IMR-90 (cell line): ENCODE results near the gene SLC39A5. TPM values are rescaled to one million over a fixed set of nuclear protein-coding genes. Genes with fewer than 3 reads are reported as not detected.

Experiments
- ATAC-seq: fragments of 200-7000 bp; cut with Tn5 transposase; 2 replicates; pipeline ENCODE4 v1.9.1; 2020; ENCODE audit warnings: low read depth, mild to moderate bottlenecking, moderate library complexity
- BruUV-seq: library from RNA; stranded (reverse); fragments of 400-500 nt; replicated peaks from 2 replicates; lab custom pipeline; 2021; lab: Mats Ljungman, UMichigan
- CTCF ChIA-PET: fragments of 300-600 bp; formaldehyde crosslinking; extraction: SDS; loops from one replicate; lab custom pipeline; 2021; ENCODE audit warnings: antibody characterized with exemption; lab: Yijun Ruan, JAX
- POLR2A ChIA-PET: fragments of 300-600 bp; sonication (Branson Sonifier 250); formaldehyde crosslinking; loops from one replicate; lab custom pipeline; 2022; ENCODE audit warnings: antibody characterized with exemption; ENCODE audit not compliant: unreplicated experiment; lab: Charles Lee
- DNase-seq: peaks from one replicate; pipeline ENCODE4 v3.0.0; 2013
- H2AFZ ChIP-seq: replicated peaks from 2 replicates; pipeline ENCODE3; 2013; ENCODE audit warnings: low read length, mild to moderate bottlenecking; ENCODE audit not compliant: poor library complexity
- H2AK5ac ChIP-seq: 2 replicates; pipeline ENCODE4 v1.6.1; 2013; ENCODE audit warnings: low read depth, low read length, inconsistent platforms
- H2AK9ac ChIP-seq: replicated peaks from 2 replicates; pipeline ENCODE3; 2013; ENCODE audit warnings: mild to moderate bottlenecking, low read depth, low read length, moderate library complexity; ENCODE audit not compliant: poor library complexity
- H2BK120ac ChIP-seq: 2 replicates; pipeline ENCODE4 v1.6.1; 2013; ENCODE audit warnings: low read depth, low read length, inconsistent platforms
- H2BK15ac ChIP-seq: 3 replicates; pipeline ENCODE4 v1.6.1; 2013; ENCODE audit warnings: low read depth, low read length, inconsistent platforms
- H2BK20ac ChIP-seq: 2 replicates; pipeline ENCODE4 v1.6.1; 2013; ENCODE audit warnings: low read depth, mild to moderate bottlenecking, inconsistent platforms, low read length, moderate library complexity
- H2BK5ac ChIP-seq: 2 replicates; pipeline ENCODE4 v1.6.1; 2013; ENCODE audit warnings: mild to moderate bottlenecking, low read depth, low read length, inconsistent platforms; ENCODE audit not compliant: poor library complexity, severe bottlenecking
- H3K14ac ChIP-seq: replicated peaks from 2 replicates; pipeline ENCODE4 v1.6.1; 2013; ENCODE audit warnings: low read depth, low read length, inconsistent platforms
- H3K18ac ChIP-seq: 2 replicates; pipeline ENCODE4 v1.6.1; 2013; ENCODE audit warnings: low read depth, low read length, control low read depth
- H3K23ac ChIP-seq: 2 replicates; pipeline ENCODE4 v1.6.1; 2013; ENCODE audit warnings: low read depth, low read length, inconsistent platforms
- H3K27ac ChIP-seq: 2 replicates; pipeline ENCODE4 v1.5.1; 2013; ENCODE audit warnings: mild to moderate bottlenecking, control low read depth, low read length; ENCODE audit not compliant: insufficient read depth
- H3K27me3 ChIP-seq: 2 replicates; pipeline ENCODE4 v1.6.1; 2013; ENCODE audit warnings: low read length; ENCODE audit not compliant: control insufficient read depth, insufficient read depth
- H3K36me3 ChIP-seq: 2 replicates; pipeline ENCODE4 v1.6.1; 2013; ENCODE audit warnings: low read length, mixed read lengths; ENCODE audit not compliant: control insufficient read depth, insufficient read depth
- H3K4ac ChIP-seq: 2 replicates; pipeline ENCODE4 v1.6.1; 2013; ENCODE audit warnings: low read depth, low read length, inconsistent platforms
- H3K4me1 ChIP-seq: 2 replicates; pipeline ENCODE4 v1.6.1; 2013; ENCODE audit warnings: low read length, mixed read lengths; ENCODE audit not compliant: control insufficient read depth, insufficient read depth
- H3K4me2 ChIP-seq: 2 replicates; pipeline ENCODE4 v1.6.1; 2013; ENCODE audit warnings: low read depth, mild to moderate bottlenecking, control low read depth, low read length, moderate library complexity
- H3K4me3 ChIP-seq: 2 replicates; pipeline ENCODE4 v1.5.1; 2013; ENCODE audit warnings: low read depth, mild to moderate bottlenecking, control low read depth, low read length, moderate library complexity; ENCODE audit not compliant: insufficient read depth
- H3K56ac ChIP-seq: 2 replicates; pipeline ENCODE4 v1.6.1; 2013; ENCODE audit warnings: low read length, inconsistent platforms; ENCODE audit not compliant: insufficient read depth; ENCODE audit errors: extremely low read depth
- H3K79me1 ChIP-seq, 2 experiments: 2 replicates each; pipeline ENCODE4 v1.6.1; 2013; ENCODE audit warnings: low read length in 2 of 2, inconsistent platforms in 1 of 2, low read depth in 1 of 2
- H3K9ac ChIP-seq: 2 replicates; pipeline ENCODE4 v1.6.1; 2013; ENCODE audit warnings: low read depth, low read length, control low read depth
- H3K9me1 ChIP-seq: 2 replicates; pipeline ENCODE4 v1.6.1; 2013; ENCODE audit warnings: low read length, inconsistent platforms; ENCODE audit not compliant: insufficient read depth
- H3K9me3 ChIP-seq: 2 replicates; pipeline ENCODE4 v1.6.1; 2013; ENCODE audit warnings: low read length; ENCODE audit not compliant: control insufficient read depth, insufficient read depth
- H4K20me1 ChIP-seq: 2 replicates; pipeline ENCODE4 v1.6.1; 2013; ENCODE audit warnings: low read length, inconsistent platforms; ENCODE audit not compliant: insufficient read depth
- H4K5ac ChIP-seq: 2 replicates; pipeline ENCODE4 v1.6.1; 2013; ENCODE audit warnings: mild to moderate bottlenecking, low read depth, low read length, control low read depth
- H4K8ac ChIP-seq, 2 experiments: 2 replicates each; pipeline ENCODE4 v1.6.1; 2013; ENCODE audit warnings: low read depth in 2 of 2, low read length in 2 of 2, control low read depth in 1 of 2, inconsistent platforms in 1 of 2
- H4K91ac ChIP-seq: 2 replicates; pipeline ENCODE4 v1.6.1; 2013; ENCODE audit warnings: low read depth, low read length, inconsistent platforms; ENCODE audit not compliant: insufficient read depth
- BHLHE40 ChIP-seq: fragments of 150-350 bp; IDR thresholded peaks from 2 replicates; pipeline ENCODE4 v1.6.1; 2016; ENCODE audit warnings: mild to moderate bottlenecking, low read depth, low read length
- CEBPB ChIP-seq: IDR thresholded peaks from 2 replicates; pipeline ENCODE4 v1.6.1; 2012; ENCODE audit warnings: low read depth, low read length, improper control_type of control experiment
- MAZ ChIP-seq: IDR thresholded peaks from 2 replicates; pipeline ENCODE4 v1.6.1; 2012; ENCODE audit warnings: low read depth, mild to moderate bottlenecking, low read length, improper control_type of control experiment, moderate library complexity, borderline replicate concordance
- RAD21 ChIP-seq: IDR thresholded peaks from 2 replicates; pipeline ENCODE4 v1.6.1; 2012; ENCODE audit warnings: low read length, improper control_type of control experiment
- WGBS, 2 experiments: methylation state at CpG; one replicate each; pipeline versions ENCODE4 v1.1.5 to v1.1.7; 2013; ENCODE audit warnings: missing lambda C conversion rate in 2 of 2; ENCODE audit not compliant: insufficient read length in 1 of 2; ENCODE audit errors: extremely low coverage in 2 of 2; 5-methylcytosine and 5-hydroxymethylcytosine counted together
- dilution Hi-C: fragments of 300-500 bp; cut with HindIII; formaldehyde crosslinking; loops from one replicate; pipeline ENCODE4 v1.14.3; 2018; ENCODE audit warnings: low sequenced_read_pairs; ENCODE audit not compliant: unreplicated experiment
- in situ Hi-C: fragments of 300-500 bp; cut with MboI; formaldehyde crosslinking; loops from 3 replicates; pipeline ENCODE4 v1.14.3; 2019; ENCODE audit warnings: low sequenced_read_pairs, inconsistent platforms, mixed read lengths
- intact Hi-C: fragments of 100-400 bp; cut with micrococcal nuclease; formaldehyde crosslinking; loops from 2 replicates; pipeline ENCODE4 v1.10.0; 2022
- polyA plus RNA-seq, 3 experiments: library from polyadenylated mRNA; depleted of rRNA; stranded (reverse); fragments of >200 nt; gene quantifications; 2 replicates each; pipeline ENCODE4 v1.2.3, GENCODE V29; 2012; ENCODE audit warnings: low replicate concordance in 1 of 3
- total RNA-seq: library from RNA; depleted of rRNA; stranded (reverse); fragments of >200 nt; gene quantifications from 2 replicates; pipeline ENCODE4 v1.2.3, GENCODE V29; 2012
- TF ChIP-seq, protein P1 (sequence below): conservative IDR thresholded peaks from 2 replicates; pipeline ENCODE4 v1.5.1; 2012; ENCODE audit warnings: mild to moderate bottlenecking, low read depth, low read length, improper control_type of control experiment
- TF ChIP-seq, protein P2 (sequence below): fragments of 150-350 bp; IDR thresholded peaks from 2 replicates; pipeline ENCODE4 v1.6.1; 2016; ENCODE audit warnings: low read depth, mild to moderate bottlenecking, low read length, moderate library complexity, borderline replicate concordance

The SLC39A5 gene
- total and polyA plus RNA-seq, 2 of the 4 experiments (the other 2 are of a cell fraction) = not detected

DNA sequence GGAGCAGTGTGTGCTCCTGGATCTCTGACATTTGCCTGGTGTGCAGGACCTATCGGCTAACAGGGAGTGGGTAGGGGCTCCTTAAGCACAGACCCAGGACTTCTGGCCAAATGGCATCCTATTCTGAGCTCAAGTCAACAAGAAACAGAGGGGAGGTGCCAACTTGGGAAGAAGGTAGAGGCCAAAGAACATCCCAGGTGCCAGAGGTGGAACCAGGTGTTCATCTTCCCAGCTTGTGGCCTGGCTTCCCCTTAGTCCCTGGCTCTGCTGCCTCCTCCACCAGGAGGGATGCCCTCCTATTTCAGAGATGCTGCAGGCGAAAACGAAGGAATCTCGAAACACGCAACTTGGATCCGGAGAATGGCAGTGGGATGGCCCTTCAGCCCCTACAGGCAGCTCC is 6.2 kb downstream of the SLC39A5 start:
- H3K9me3 ChIP-seq = no peaks in the 10 kb centered on the region
- H2AK9ac ChIP-seq = peak overlapping the region; percentile 61
- H3K4ac ChIP-seq = no peak overlapping the region
- POLR2A ChIA-PET = no interaction called here
- H4K8ac ChIP-seq = no peak overlapping the region
- dilution Hi-C loops (no loop called here), in situ Hi-C loops (no loop called here), intact Hi-C loops (no loop called here)
- TF ChIP-seq MAZ (no peak), BHLHE40 (no peak), CEBPB (no peak), RAD21 (no peak)
- TF ChIP-seq, protein P1, sequence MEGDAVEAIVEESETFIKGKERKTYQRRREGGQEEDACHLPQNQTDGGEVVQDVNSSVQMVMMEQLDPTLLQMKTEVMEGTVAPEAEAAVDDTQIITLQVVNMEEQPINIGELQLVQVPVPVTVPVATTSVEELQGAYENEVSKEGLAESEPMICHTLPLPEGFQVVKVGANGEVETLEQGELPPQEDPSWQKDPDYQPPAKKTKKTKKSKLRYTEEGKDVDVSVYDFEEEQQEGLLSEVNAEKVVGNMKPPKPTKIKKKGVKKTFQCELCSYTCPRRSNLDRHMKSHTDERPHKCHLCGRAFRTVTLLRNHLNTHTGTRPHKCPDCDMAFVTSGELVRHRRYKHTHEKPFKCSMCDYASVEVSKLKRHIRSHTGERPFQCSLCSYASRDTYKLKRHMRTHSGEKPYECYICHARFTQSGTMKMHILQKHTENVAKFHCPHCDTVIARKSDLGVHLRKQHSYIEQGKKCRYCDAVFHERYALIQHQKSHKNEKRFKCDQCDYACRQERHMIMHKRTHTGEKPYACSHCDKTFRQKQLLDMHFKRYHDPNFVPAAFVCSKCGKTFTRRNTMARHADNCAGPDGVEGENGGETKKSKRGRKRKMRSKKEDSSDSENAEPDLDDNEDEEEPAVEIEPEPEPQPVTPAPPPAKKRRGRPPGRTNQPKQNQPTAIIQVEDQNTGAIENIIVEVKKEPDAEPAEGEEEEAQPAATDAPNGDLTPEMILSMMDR = no peak
- TF ChIP-seq, protein P2, sequence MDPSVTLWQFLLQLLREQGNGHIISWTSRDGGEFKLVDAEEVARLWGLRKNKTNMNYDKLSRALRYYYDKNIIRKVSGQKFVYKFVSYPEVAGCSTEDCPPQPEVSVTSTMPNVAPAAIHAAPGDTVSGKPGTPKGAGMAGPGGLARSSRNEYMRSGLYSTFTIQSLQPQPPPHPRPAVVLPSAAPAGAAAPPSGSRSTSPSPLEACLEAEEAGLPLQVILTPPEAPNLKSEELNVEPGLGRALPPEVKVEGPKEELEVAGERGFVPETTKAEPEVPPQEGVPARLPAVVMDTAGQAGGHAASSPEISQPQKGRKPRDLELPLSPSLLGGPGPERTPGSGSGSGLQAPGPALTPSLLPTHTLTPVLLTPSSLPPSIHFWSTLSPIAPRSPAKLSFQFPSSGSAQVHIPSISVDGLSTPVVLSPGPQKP = no peak
- no peak overlapping the region for H3K4me3 ChIP-seq
- no peak overlapping the region for H3K18ac ChIP-seq
- H4K5ac ChIP-seq = no peak overlapping the region
- no peak overlapping the region for H2BK20ac ChIP-seq
- no CpG with 5 or more reads among the region's 6 CpGs for WGBS, 2 experiments
- H3K56ac ChIP-seq = no peak overlapping the region
- H3K79me1 ChIP-seq = peaks cover under 1 to 18% of the 10 kb centered on the region in 2 experiments; a peak in 3 of 4 replicates
- no peak overlapping the region for H3K23ac ChIP-seq
- no peak overlapping the region for H3K9ac ChIP-seq
- ATAC-seq (no peak), DNase-seq (no peak)
- CTCF ChIA-PET = no interaction called here
- H4K20me1 ChIP-seq = peaks cover 19% of the 10 kb centered on the region
- H4K91ac ChIP-seq = no peak overlapping the region
- H3K27me3 ChIP-seq = no peaks in the 10 kb centered on the region
- H2BK5ac ChIP-seq = no peak overlapping the region
- H3K14ac ChIP-seq = no peak overlapping the region
- peaks cover 30% of the 10 kb centered on the region for H3K36me3 ChIP-seq
- no peak overlapping the region for H3K27ac ChIP-seq
- no TSS peak for BruUV-seq
- H2AK5ac ChIP-seq = no peak overlapping the region
- no peak overlapping the region for H2BK15ac ChIP-seq
- H2AFZ ChIP-seq = no peak overlapping the region
- no peak overlapping the region for H2BK120ac ChIP-seq
- peaks cover 14% of the 10 kb centered on the region; the same call in 1 of the 2 replicates for H3K9me1 ChIP-seq
- H3K4me2 ChIP-seq = no peak overlapping the region
- H3K4me1 ChIP-seq = peaks cover 5% of the 10 kb centered on the region; the same call in 1 of the 2 replicates
